ENCODE measurements around the gene ARHGAP18.

The ARHGAP18 gene

DNA sequence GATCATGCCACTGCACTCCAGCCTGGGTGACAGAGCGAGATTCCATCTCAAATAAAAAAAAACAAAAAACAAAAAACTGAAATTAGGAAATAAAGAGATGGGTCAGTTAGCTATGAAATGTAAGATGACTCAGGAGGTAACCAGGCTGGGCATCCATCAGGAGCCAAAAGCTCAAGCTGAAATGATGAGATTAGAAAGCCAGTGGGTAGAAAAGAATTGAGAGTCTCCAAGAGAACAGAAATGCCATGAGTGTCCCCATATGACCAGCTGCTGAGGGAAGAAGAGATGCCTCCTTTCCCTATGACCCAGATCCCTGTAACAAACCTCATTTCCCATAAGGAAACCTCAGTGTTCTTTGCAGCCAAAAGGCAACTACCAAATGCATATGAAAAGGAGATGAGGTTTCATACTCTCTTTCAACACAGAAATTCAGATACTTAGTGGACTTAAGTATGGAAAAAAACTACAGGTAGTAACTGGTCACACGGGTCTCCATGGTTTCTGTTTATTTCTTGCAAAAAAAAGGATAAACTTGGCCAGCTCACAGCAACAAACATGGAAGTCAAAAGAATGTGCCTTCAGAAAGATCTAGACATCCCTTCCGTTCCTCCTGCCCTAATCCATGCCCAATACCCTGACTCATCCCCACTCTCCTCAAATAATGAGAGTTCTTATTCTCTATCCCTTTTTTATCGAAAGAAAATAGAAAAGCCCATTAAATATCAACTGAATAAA lies 8.1 kb downstream of the ARHGAP18 start:
- TF ChIP-seq, protein P1, sequence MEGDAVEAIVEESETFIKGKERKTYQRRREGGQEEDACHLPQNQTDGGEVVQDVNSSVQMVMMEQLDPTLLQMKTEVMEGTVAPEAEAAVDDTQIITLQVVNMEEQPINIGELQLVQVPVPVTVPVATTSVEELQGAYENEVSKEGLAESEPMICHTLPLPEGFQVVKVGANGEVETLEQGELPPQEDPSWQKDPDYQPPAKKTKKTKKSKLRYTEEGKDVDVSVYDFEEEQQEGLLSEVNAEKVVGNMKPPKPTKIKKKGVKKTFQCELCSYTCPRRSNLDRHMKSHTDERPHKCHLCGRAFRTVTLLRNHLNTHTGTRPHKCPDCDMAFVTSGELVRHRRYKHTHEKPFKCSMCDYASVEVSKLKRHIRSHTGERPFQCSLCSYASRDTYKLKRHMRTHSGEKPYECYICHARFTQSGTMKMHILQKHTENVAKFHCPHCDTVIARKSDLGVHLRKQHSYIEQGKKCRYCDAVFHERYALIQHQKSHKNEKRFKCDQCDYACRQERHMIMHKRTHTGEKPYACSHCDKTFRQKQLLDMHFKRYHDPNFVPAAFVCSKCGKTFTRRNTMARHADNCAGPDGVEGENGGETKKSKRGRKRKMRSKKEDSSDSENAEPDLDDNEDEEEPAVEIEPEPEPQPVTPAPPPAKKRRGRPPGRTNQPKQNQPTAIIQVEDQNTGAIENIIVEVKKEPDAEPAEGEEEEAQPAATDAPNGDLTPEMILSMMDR (IDR thresholded peaks at IDR 0.05; ENCODE audit: low read depth, low read length) = no peak
- no peak overlapping the region for H3K4me3 ChIP-seq (ENCODE audit: low read depth, low read length)

DNA sequence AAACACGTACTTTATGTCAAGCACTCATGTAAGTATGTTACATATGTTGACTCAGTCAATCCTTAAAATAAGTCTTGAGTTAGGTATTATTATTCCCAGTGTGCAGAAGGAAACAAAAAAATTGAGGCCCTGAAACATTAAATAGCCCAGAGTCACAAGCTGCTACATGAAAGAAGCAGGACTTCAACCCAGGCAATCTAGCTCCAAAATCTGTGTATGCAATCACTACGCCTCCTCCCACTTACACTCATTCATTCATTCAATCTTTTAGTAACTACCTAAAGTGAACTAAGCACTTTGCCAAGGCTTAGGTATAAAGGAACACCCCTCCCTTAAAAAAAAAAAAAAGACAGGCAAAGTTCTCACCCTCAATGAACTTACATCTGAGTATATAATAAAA lies 9.3 kb downstream of the ARHGAP18 start:
- TF ChIP-seq, protein P1 (IDR thresholded peaks at IDR 0.05; ENCODE audit: low read depth, low read length) = no peak
- H3K4me3 ChIP-seq (ENCODE audit: low read depth, low read length) = no peak overlapping the region

DNA sequence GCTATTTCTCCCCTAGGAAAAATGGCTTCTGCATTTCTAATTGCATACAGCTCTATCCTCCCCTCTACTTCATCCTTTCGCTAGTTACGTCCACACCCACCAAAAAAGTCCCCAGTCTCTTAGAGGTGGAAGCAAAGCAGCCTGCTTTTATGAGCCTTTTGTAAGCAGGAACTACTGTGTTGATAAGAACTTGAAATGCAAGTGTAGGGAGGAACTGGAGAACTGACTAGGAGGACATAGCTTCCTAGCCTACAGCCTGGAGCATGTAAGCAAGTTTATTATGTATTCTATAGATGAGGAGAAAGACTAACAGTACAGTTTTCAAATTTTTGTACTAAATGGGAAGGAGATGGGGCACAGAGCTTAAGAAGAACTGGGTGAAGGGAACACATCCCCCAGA lies 10.3 kb downstream of the ARHGAP18 start:
- no peak overlapping the region for H3K4me3 ChIP-seq (ENCODE audit: low read depth, low read length)
- TF ChIP-seq, protein P1 (IDR thresholded peaks at IDR 0.05; ENCODE audit: low read depth, low read length) = no peak

DNA sequence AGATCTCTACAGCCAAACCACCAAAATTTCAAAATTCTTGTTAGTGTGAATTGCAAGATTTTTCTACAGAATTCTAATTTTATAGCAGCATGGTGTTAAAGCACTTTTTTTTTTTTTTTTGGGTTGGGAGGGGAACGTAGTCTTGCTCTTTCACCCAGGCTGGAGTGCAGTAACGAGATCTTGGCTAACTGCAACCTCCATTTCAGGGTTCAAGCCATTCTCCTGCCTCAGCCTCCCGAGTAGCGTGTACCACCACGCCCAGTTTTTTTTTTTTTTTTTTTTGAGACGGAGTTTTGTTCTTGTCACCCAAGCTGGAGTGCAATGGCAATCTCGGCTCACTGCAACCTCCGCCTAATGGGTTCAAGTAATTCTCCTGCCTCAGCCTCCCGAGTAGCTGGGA lies 11.5 kb downstream of the ARHGAP18 start:
- TF ChIP-seq, protein P1 (IDR thresholded peaks at IDR 0.05; ENCODE audit: low read depth, low read length) = no peak
- no peak overlapping the region for H3K4me3 ChIP-seq (ENCODE audit: low read depth, low read length)

DNA sequence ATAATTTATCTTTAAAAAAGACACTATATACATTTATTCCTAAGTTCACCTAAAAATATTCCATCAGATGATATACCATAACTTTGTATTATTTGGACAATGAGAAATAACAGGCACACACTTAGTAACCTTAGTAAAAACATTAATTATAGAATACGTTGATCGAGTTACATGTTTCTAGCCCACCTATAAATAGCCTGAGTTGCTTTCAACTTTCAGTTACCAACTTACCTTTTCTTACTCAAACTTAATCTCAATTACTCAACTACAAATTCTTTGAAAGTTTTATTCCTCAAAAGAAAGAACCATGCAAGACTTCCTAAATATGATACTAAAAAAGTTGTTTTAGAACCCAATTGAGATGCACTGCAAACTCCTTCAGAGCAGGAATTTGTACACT lies 12.2 kb downstream of the ARHGAP18 start:
- TF ChIP-seq, protein P1 (IDR thresholded peaks at IDR 0.05; ENCODE audit: low read depth, low read length) = no peak
- no peak overlapping the region for H3K4me3 ChIP-seq (ENCODE audit: low read depth, low read length)

DNA sequence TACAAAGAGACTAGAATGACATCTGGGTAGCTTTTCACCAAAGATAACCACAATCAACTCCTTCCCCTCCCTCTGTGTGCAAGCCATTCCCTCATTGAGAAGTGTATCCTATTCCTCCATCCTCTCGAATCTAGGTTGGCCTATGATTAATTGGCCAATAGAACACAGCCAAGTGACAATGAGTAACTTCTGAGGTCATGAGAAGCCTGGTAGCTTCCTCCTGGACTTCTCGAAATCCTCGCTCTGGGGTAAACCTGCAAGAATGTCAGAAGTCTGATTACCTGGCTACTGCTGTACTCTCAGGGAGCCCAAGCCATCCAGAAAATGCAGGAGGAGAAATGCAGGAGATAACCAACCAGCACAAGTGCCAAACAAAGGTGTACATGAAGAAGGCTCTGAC lies 13.1 kb downstream of the ARHGAP18 start:
- TF ChIP-seq, protein P1 (IDR thresholded peaks at IDR 0.05; ENCODE audit: low read depth, low read length) = no peak
- H3K4me3 ChIP-seq (ENCODE audit: low read depth, low read length) = no peak overlapping the region

DNA sequence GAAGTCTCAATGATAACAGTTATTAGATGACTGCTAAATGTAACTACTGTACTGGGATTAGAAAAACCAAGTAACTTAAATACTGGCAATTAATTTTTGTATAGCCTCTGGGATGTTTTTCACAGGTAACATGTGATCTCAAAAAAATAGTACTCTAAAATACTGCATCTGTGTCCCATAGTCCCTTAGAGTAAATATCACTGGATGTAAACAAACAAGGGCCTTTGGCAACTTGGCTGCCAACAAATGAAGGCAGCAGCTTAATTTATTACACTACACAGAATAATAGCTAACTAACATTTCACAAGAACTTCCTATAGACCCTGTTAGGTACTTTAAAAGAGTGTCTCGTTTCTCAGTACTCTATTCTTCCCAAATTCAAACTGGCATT lies 14.0 kb downstream of the ARHGAP18 start:
- TF ChIP-seq, protein P1 (IDR thresholded peaks at IDR 0.05; ENCODE audit: low read depth, low read length) = no peak
- H3K4me3 ChIP-seq (ENCODE audit: low read depth, low read length) = no peak overlapping the region
